Measurements from ENCODE around the gene ABAT. TPM values are rescaled to one million over a fixed set of nuclear protein-coding genes. Genes with fewer than 3 reads are reported as not detected.

The ABAT gene
- total and polyA plus RNA-seq, 2 of the 8 experiments (the other 6 are each of a cell fraction or from before 2014, with no cell fraction given), result 6.4 to 8.4 TPM

DNA sequence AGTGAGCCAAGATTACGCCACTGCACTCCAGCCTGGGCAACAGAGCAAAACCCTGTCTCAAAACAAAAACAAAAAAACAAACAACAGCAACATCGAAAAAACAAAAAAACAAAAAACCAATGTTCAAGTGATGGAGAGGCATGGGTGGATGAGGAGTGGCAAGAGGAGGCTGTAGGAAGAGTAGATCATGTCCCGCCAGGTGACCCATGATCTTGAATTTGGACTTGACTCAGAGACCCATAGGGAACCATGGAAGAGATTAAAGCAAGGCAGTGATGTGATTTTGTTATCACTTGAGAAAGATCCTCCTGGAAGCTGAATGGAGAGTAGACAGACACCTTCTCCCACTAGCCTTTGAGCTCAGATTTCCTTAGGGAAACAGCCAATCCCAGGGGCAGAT, 11.2 kb downstream of the ABAT start:
- Histone ChIP-seq H2AK5ac (ENCODE audit: low read depth, low read length) (0 out of 2 replicates have a peak overlapping the region, but pooled peaks have one; percentile 6), H3K4me1 (replicated peaks in 1 of 4; ENCODE audit: control insufficient read depth in 3 of 4, insufficient read depth in 4 of 4, low read length in 3 of 4) (peaks cover 0 to 4% (median 3%) of the 10 kb centered on the region in 4 experiments; a peak in 4 of 7 replicates), H3K36me3 (ENCODE audit: control insufficient read depth in 2 of 4, insufficient read depth in 4 of 4, low read length in 3 of 4) (no peaks in the 10 kb centered on the region), H3K27me3 (replicated peaks in 1 of 4; ENCODE audit: control insufficient read depth in 3 of 4, extremely low read depth in 1 of 4, insufficient read depth in 3 of 4, low read length in 3 of 4) (no peaks in the 10 kb centered on the region), H3K4me2 (ENCODE audit: insufficient read depth in 1 of 2, low read depth in 2 of 2, low read length in 2 of 2) (0 out of 4 replicates have a peak overlapping the region, but pooled peaks of 1 of the 2 experiments have one; percentile 18), H3K27ac (ENCODE audit: low read depth, low read length) (no peak overlapping the region), H3K4ac (replicated peaks; ENCODE audit: insufficient read length, low read depth, low read length) (no peak overlapping the region), H2BK12ac (ENCODE audit: low read depth, low read length) (no peak overlapping the region), H3K79me1 (ENCODE audit: low read depth, low read length) (no peaks in the 10 kb centered on the region), H3K14ac (ENCODE audit: insufficient read length) (no peak overlapping the region), H3K79me2 (ENCODE audit: control insufficient read depth in 1 of 2, insufficient read depth in 2 of 2, low read length in 2 of 2) (no peaks in the 10 kb centered on the region), H2BK120ac (replicated peaks; ENCODE audit: low read depth, low read length) (no peak overlapping the region), H3K23ac (ENCODE audit: insufficient read length) (no peak overlapping the region), H4K8ac (ENCODE audit: extremely low read depth, insufficient read depth, low read length) (no peak overlapping the region), H2BK5ac (ENCODE audit: low read depth, low read length) (no peak overlapping the region), H4K20me1 (replicated peaks in 1 of 2; ENCODE audit: control insufficient read depth in 1 of 2, insufficient read depth in 2 of 2, low read length in 2 of 2) (no peaks in the 10 kb centered on the region), H3K56ac (replicated peaks; ENCODE audit: insufficient read length, low read depth, low read length) (no peak overlapping the region), H2BK15ac (ENCODE audit: low read length) (no peak overlapping the region), H3K18ac (ENCODE audit: extremely low read depth, low read length) (no peak overlapping the region), H4K91ac (replicated peaks; ENCODE audit: insufficient read length, low read length) (no peak overlapping the region), H2BK20ac (ENCODE audit: low read length) (0 out of 2 replicates have a peak overlapping the region, but pooled peaks have one; percentile 48), H4K5ac (ENCODE audit: insufficient read length, low read depth, low read length) (no peak overlapping the region), H3K4me3 (ENCODE audit: extremely low read depth in 1 of 4, insufficient read depth in 2 of 4, low read depth in 3 of 4, low read length in 4 of 4) (no peak overlapping the region), H2AFZ (ENCODE audit: low read length) (no peak overlapping the region; the same call in 1 of the 2 replicates), H3K9me3 (ENCODE audit: insufficient read depth in 2 of 2, low read depth in 1 of 2, low read length in 1 of 2) (peaks cover 10 to 12% of the 10 kb centered on the region in 2 experiments), H3K9ac (replicated peaks in 1 of 4; ENCODE audit: extremely low read depth in 1 of 4, low read depth in 3 of 4, low read length in 3 of 4) (no peak overlapping the region), H3K23me2 (ENCODE audit: low read depth, low read length) (no peaks in the 10 kb centered on the region)
- 89% methylated on average over 3 of the region's 3 CpGs; no CpG with 5 or more reads in 1 of the 2 experiments for WGBS, 2 experiments (ENCODE audit: extremely low coverage in 1 of 2, insufficient coverage in 1 of 2, insufficient read length in 1 of 2, insufficient replicate concordance in 2 of 2, low coverage in 1 of 2, low lambda C conversion rate in 2 of 2, missing lambda C conversion rate in 1 of 2)
- FAIRE-seq (no peak), DNase-seq (ENCODE audit: low read depth in 1 of 2, low spot score in 2 of 2) (no peak)
- TF ChIP-seq CREB1 (IDR thresholded peaks at IDR 0.05) (no peak), RFX5 (IDR thresholded peaks at IDR 0.05; ENCODE audit: borderline replicate concordance, low read depth, low read length) (no peak), SRF (IDR thresholded peaks at IDR 0.05; ENCODE audit: low read depth, low read length) (no peak), NANOG (IDR thresholded peaks at IDR 0.05; ENCODE audit: insufficient read depth, low read depth, low read length, poor library complexity, severe bottlenecking) (no peak), SUZ12 (IDR thresholded peaks at IDR 0.05; ENCODE audit: low read length) (no peak), SIRT6 (IDR thresholded peaks at IDR 0.05; ENCODE audit: low read length) (no peak), HDAC2 (IDR thresholded peaks at IDR 0.05; ENCODE audit: borderline replicate concordance in 1 of 2, low read depth in 2 of 2, low read length in 2 of 2) (no peak)
- POLR2A ChIA-PET (ENCODE audit: partially characterized antibody), result interaction anchor here (1.0 kb wide), 1 partner anchor 9 kb away, joined by 3 read pairs; no protein-coding TSS in a partner anchor
- CTCF ChIA-PET (ENCODE audit: partially characterized antibody), result interaction anchor here (0.6 to 1.3 kb wide), 5 partner anchors 9 to 100 kb away, joined by 3 to 6 read pairs (median 3); no protein-coding TSS in a partner anchor
